Parathyroid adenoma (tissue), 2 donors: ENCODE data around the gene IL12B.

Experiments used
- H2AFZ ChIP-seq: fragments of 300-600 bp; sonication (generic); one replicate; pipeline ENCODE4 v1.7.0; 2017; ENCODE audit warnings: antibody characterized with exemption, mild to moderate bottlenecking
- H3K27ac ChIP-seq: fragments of 300-600 bp; sonication (generic); one replicate; pipeline ENCODE4 v1.7.0; 2017
- H3K27me3 ChIP-seq: fragments of 300-600 bp; sonication (generic); one replicate; pipeline ENCODE4 v1.7.0; 2017; ENCODE audit warnings: low read length; ENCODE audit not compliant: control insufficient read depth, insufficient read depth
- H3K36me3 ChIP-seq: fragments of 300-600 bp; sonication (generic); one replicate; pipeline ENCODE4 v1.7.0; 2017; ENCODE audit warnings: low read length; ENCODE audit not compliant: control insufficient read depth, insufficient read depth
- H3K4me1 ChIP-seq: fragments of 300-600 bp; sonication (generic); one replicate; pipeline ENCODE4 v1.7.0; 2017; ENCODE audit warnings: control low read depth
- H3K4me2 ChIP-seq: fragments of 300-600 bp; sonication (generic); one replicate; pipeline ENCODE4 v1.7.0; 2017; ENCODE audit warnings: low read length
- H3K4me3 ChIP-seq: fragments of 300-600 bp; sonication (generic); one replicate; pipeline ENCODE4 v1.7.0; 2017; ENCODE audit warnings: low read depth, low read length
- H3K79me2 ChIP-seq: fragments of 300-600 bp; sonication (generic); one replicate; pipeline ENCODE4 v1.7.0; 2017; ENCODE audit warnings: control low read depth
- H3K9ac ChIP-seq: fragments of 300-600 bp; sonication (generic); one replicate; pipeline ENCODE4 v1.7.0; 2017; ENCODE audit warnings: mild to moderate bottlenecking
- H3K9me3 ChIP-seq: fragments of 300-600 bp; sonication (generic); one replicate; pipeline ENCODE4 v1.7.0; 2017; ENCODE audit warnings: low read length; ENCODE audit not compliant: control insufficient read depth
- CTCF ChIP-seq: fragments of 300-600 bp; sonication (generic); IDR thresholded peaks from one replicate; pipeline ENCODE4 v1.7.0; 2017; ENCODE audit warnings: antibody characterized with exemption, mild to moderate bottlenecking
- donor health status: primary hyperparathyroidism.

Gene IL12B

GRCh38 chr5:159339460-159339859 is 9.2 kb upstream of the IL12B start:
- Histone ChIP-seq H3K27me3 (no peaks in the 10 kb centered on the region), H3K4me1 (peaks cover 3% of the 10 kb centered on the region), H3K9me3 (no peaks in the 10 kb centered on the region), H3K27ac (no peak overlapping the region), H3K36me3 (no peaks in the 10 kb centered on the region), H3K79me2 (no peaks in the 10 kb centered on the region), H3K4me3 (no peak overlapping the region), H3K9ac (no peak overlapping the region), H2AFZ (no peak overlapping the region), H3K4me2 (no peak overlapping the region)
- TF ChIP-seq CTCF: no peak

GRCh38 chr5:159338118-159338517 is 7.8 kb upstream of the IL12B start:
- H3K36me3 ChIP-seq: no peaks in the 10 kb centered on the region
- H3K4me3 ChIP-seq: no peak overlapping the region
- H2AFZ ChIP-seq: no peak overlapping the region
- no peak overlapping the region for H3K4me2 ChIP-seq
- no peak overlapping the region for H3K9ac ChIP-seq
- no peaks in the 10 kb centered on the region for H3K9me3 ChIP-seq
- peaks cover 3% of the 10 kb centered on the region for H3K4me1 ChIP-seq
- no peaks in the 10 kb centered on the region for H3K79me2 ChIP-seq
- H3K27me3 ChIP-seq: no peaks in the 10 kb centered on the region
- H3K27ac ChIP-seq: no peak overlapping the region
- TF ChIP-seq CTCF: no peak

GRCh38 chr5:159337016-159337955 is 7.0 kb upstream of the IL12B start:
- Histone ChIP-seq H3K27ac (no peak overlapping the region), H3K4me1 (peaks cover 3% of the 10 kb centered on the region), H2AFZ (no peak overlapping the region), H3K36me3 (no peaks in the 10 kb centered on the region), H3K9ac (no peak overlapping the region), H3K4me3 (no peak overlapping the region), H3K4me2 (no peak overlapping the region), H3K79me2 (no peaks in the 10 kb centered on the region), H3K9me3 (no peaks in the 10 kb centered on the region), H3K27me3 (no peaks in the 10 kb centered on the region)
- no peak for TF ChIP-seq CTCF

- no peak for TF ChIP-seq CTCF
- Histone ChIP-seq H3K27me3 (no peaks in the 10 kb centered on the region), H3K79me2 (no peaks in the 10 kb centered on the region), H3K9me3 (no peaks in the 10 kb centered on the region), H3K4me1 (no peaks in the 10 kb centered on the region), H3K4me2 (no peak overlapping the region), H3K9ac (no peak overlapping the region), H3K36me3 (no peaks in the 10 kb centered on the region), H2AFZ (no peak overlapping the region), H3K27ac (no peak overlapping the region), H3K4me3 (no peak overlapping the region)
Measured at GRCh38 chr5:159336586-159336985, 6.3 kb upstream of the IL12B start.

GRCh38 chr5:159333545-159333925 is 3.2 kb upstream of the IL12B start:
- H3K27ac ChIP-seq: no peak overlapping the region
- no peaks in the 10 kb centered on the region for H3K36me3 ChIP-seq

More at GRCh38 chr5:159333545-159333925, 3.2 kb upstream of the IL12B start:
- Histone ChIP-seq H3K9ac (no peak overlapping the region), H3K79me2 (no peaks in the 10 kb centered on the region), H3K4me1 (no peaks in the 10 kb centered on the region), H3K27me3 (no peaks in the 10 kb centered on the region), H2AFZ (no peak overlapping the region), H3K4me3 (no peak overlapping the region), H3K9me3 (no peaks in the 10 kb centered on the region), H3K4me2 (no peak overlapping the region)
- TF ChIP-seq CTCF: no peak
